WTC11 (cell line): ENCODE data around the gene SLC44A3. TPM values are rescaled to one million over a fixed set of nuclear protein-coding genes. Genes with fewer than 3 reads are reported as not detected.

Experiments
- ATAC-seq: fragments of 200-7000 bp; cut with Tn5 transposase; 2 replicates; pipeline ENCODE4 v1.10.0; 2021; ENCODE audit warnings: mild to moderate bottlenecking, moderate library complexity
- CTCF ChIA-PET: fragments of 300-600 bp; sonication (Branson Sonifier 250); formaldehyde crosslinking; loops from one replicate; lab custom pipeline; 2021; ENCODE audit warnings: antibody characterized with exemption; lab: Charles Lee
- POLR2A ChIA-PET: fragments of 350-600 bp; sonication (Branson Sonifier 250); formaldehyde crosslinking; loops from one replicate; lab custom pipeline; 2021; ENCODE audit warnings: antibody characterized with exemption; lab: Charles Lee
- DNase-seq: peaks from one replicate; pipeline ENCODE4 v3.0.0; 2021; ENCODE audit warnings: low spot score
- H3K27ac Mint-ChIP-seq: 2 replicates; pipeline ENCODE4 v1.8.0; 2021; ENCODE audit warnings: mixed read lengths
- H3K27me3 Mint-ChIP-seq: 2 replicates; pipeline ENCODE4 v1.8.0; 2021; ENCODE audit warnings: low read depth, mild to moderate bottlenecking, moderate library complexity, mixed read lengths
- H3K36me3 Mint-ChIP-seq: 2 replicates; pipeline ENCODE4 v1.8.0; 2021; ENCODE audit warnings: mixed read lengths
- H3K4me1 Mint-ChIP-seq: 2 replicates; pipeline ENCODE4 v1.8.0; 2022; ENCODE audit warnings: mixed read lengths
- H3K4me3 Mint-ChIP-seq: 2 replicates; pipeline ENCODE4 v1.8.0; 2021; ENCODE audit warnings: mild to moderate bottlenecking, moderate library complexity, mixed read lengths
- H3K9me3 Mint-ChIP-seq: 2 replicates; pipeline ENCODE4 v1.8.0; 2021; ENCODE audit warnings: mixed read lengths
- AR ChIP-seq: fragments of 250-450 bp; sonication (Bioruptor Pico); IDR thresholded peaks from 2 replicates; pipeline ENCODE4 v1.9.0; 2021; ENCODE audit warnings: mild to moderate bottlenecking
- ATF2 ChIP-seq: sonication (generic); formaldehyde crosslinking; IDR thresholded peaks from 2 replicates; pipeline ENCODE4 v1.8.1; 2022; ENCODE audit warnings: low read depth, missing genetic modification reagents, borderline replicate concordance
- CTCF ChIP-seq: fragments of 200-600 bp; IDR thresholded peaks from 2 replicates; pipeline ENCODE4 v1.8.0; 2022; ENCODE audit warnings: antibody characterized with exemption
- ERG ChIP-seq: fragments of 250-450 bp; sonication (Bioruptor Pico); IDR thresholded peaks from 2 replicates; pipeline ENCODE4 v1.8.0; 2021; ENCODE audit warnings: mild to moderate bottlenecking
- FOXP4 ChIP-seq: sonication (generic); formaldehyde crosslinking; IDR thresholded peaks from 2 replicates; pipeline ENCODE4 v1.8.0; 2022; ENCODE audit warnings: mild to moderate bottlenecking, missing genetic modification reagents
- JAZF1 ChIP-seq: fragments of 250-450 bp; sonication (Bioruptor Pico); IDR thresholded peaks from 2 replicates; pipeline ENCODE4 v1.9.0; 2021; ENCODE audit warnings: moderate library complexity, mild to moderate bottlenecking, inconsistent platforms
- PREB ChIP-seq: sonication (generic); formaldehyde crosslinking; IDR thresholded peaks from 2 replicates; pipeline ENCODE4 v1.8.1; 2022; ENCODE audit warnings: mild to moderate bottlenecking, missing genetic modification reagents, moderate library complexity, borderline replicate concordance
- SOX15 ChIP-seq: fragments of 250-450 bp; sonication (Bioruptor Pico); IDR thresholded peaks from 2 replicates; pipeline ENCODE4 v1.9.0; 2021; ENCODE audit warnings: mild to moderate bottlenecking
- TP53 ChIP-seq: sonication (generic); formaldehyde crosslinking; IDR thresholded peaks from 2 replicates; pipeline ENCODE4 v1.8.1; 2023; ENCODE audit warnings: mild to moderate bottlenecking, missing genetic modification reagents
- ZNF263 ChIP-seq: sonication (generic); formaldehyde crosslinking; IDR thresholded peaks from 2 replicates; pipeline ENCODE4 v1.8.1; 2022; ENCODE audit warnings: low read depth, mild to moderate bottlenecking, moderate library complexity, missing genetic modification reagents
- ZNF416 ChIP-seq: fragments of 250-450 bp; sonication (Bioruptor Pico); IDR thresholded peaks from 2 replicates; pipeline ENCODE4 v1.9.0; 2021; ENCODE audit warnings: mild to moderate bottlenecking, inconsistent platforms
- ZNF671 ChIP-seq: fragments of 250-450 bp; sonication (Bioruptor Pico); IDR thresholded peaks from 2 replicates; pipeline ENCODE4 v1.8.0; 2021; ENCODE audit warnings: mild to moderate bottlenecking
- total RNA-seq: library from RNA; stranded (reverse); gene quantifications from 3 replicates; pipeline ENCODE4 v1.2.3, GENCODE V29; 2021

SLC44A3 gene
- total RNA-seq, 1 experiment from 2014 or later = 4.7 TPM

- ChIA-PET POLR2A (interaction anchor here (1.1 kb wide), 1 partner anchor 21 kb away, joined by 4 read pairs; no protein-coding TSS in a partner anchor), CTCF (interaction anchor here (1.9 kb wide), 1 partner anchor 54 kb away, joined by 13 read pairs; no protein-coding TSS in a partner anchor)
- DNase-seq (no peak), ATAC-seq (peak; percentile 56)
- TF ChIP-seq ZNF416 = no peak
- TF ChIP-seq ZNF671 (CRISPR knock-in tag) = no peak
- no peak for TF ChIP-seq ERG (CRISPR knock-in tag)
- TF ChIP-seq AR (CRISPR knock-in tag) = no peak
- Mint-ChIP-seq H3K4me1 (peaks cover 64% of the 10 kb centered on the region), H3K9me3 (no peaks in the 10 kb centered on the region), H3K36me3 (peaks cover 32% of the 10 kb centered on the region), H3K4me3 (no peak overlapping the region), H3K27me3 (no peaks in the 10 kb centered on the region), H3K27ac (peak overlapping the region; percentile 54)
These were observed 88.0 kb downstream of the SLC44A3 start for GRCh38 chr1:94908190-94908589.

- no peaks in the 10 kb centered on the region for H3K27me3 Mint-ChIP-seq
- CTCF ChIA-PET = interaction anchor here (0.6 to 2.5 kb wide), 6 partner anchors 18 to 325 kb away, joined by 3 to 17 read pairs (median 4); partner anchors contain the start of genes CNN3 and RWDD3
These were observed 88.8 kb downstream of the SLC44A3 start for GRCh38 chr1:94908965-94909364.

GRCh38 chr1:94909486-94909885 is 89.3 kb downstream of the SLC44A3 start:
- Mint-ChIP-seq H3K4me1 (peaks cover 70% of the 10 kb centered on the region), H3K27ac (peak overlapping the region; percentile 86), H3K36me3 (peaks cover 27% of the 10 kb centered on the region), H3K27me3 (no peaks in the 10 kb centered on the region), H3K4me3 (peak overlapping the region; percentile 31; the same call in 1 of the 2 replicates), H3K9me3 (no peaks in the 10 kb centered on the region)
- ChIA-PET CTCF (interaction anchor here (0.6 to 2.5 kb wide), 6 partner anchors 17 to 324 kb away, joined by 3 to 17 read pairs (median 4); partner anchors contain the start of genes CNN3 and RWDD3), POLR2A (interaction anchor here (0.7 to 1.3 kb wide), 3 partner anchors 10 to 23 kb away, joined by 3 to 4 read pairs (median 3); no protein-coding TSS in a partner anchor)
- DNase-seq = peak; percentile 33
- ATAC-seq = peak; percentile 81
- no peak for TF ChIP-seq CTCF
- TF ChIP-seq PREB (CRISPR knock-in tag) = no peak
- TF ChIP-seq TP53 (CRISPR knock-in tag) = no peak
- no peak for TF ChIP-seq SOX15

More at GRCh38 chr1:94908965-94909364, 88.8 kb downstream of the SLC44A3 start:
- no peak for ATAC-seq
- DNase-seq = no peak
- H3K4me1 Mint-ChIP-seq = peaks cover 68% of the 10 kb centered on the region
- no peaks in the 10 kb centered on the region for H3K9me3 Mint-ChIP-seq
- 0 out of 2 replicates have a peak overlapping the region, but pooled peaks have one; percentile 31 for H3K4me3 Mint-ChIP-seq
- H3K36me3 Mint-ChIP-seq = peaks cover 27% of the 10 kb centered on the region
- TF ChIP-seq FOXP4 (CRISPR knock-in tag) (no peak), JAZF1 (CRISPR knock-in tag) (no peak), ZNF263 (CRISPR knock-in tag) (no peak), ATF2 (no peak)
- peak overlapping the region; percentile 86 for H3K27ac Mint-ChIP-seq
- POLR2A ChIA-PET = interaction anchor here (0.7 to 1.3 kb wide), 3 partner anchors 11 to 22 kb away, joined by 3 to 4 read pairs (median 3); no protein-coding TSS in a partner anchor
